K562 (cell line): ENCODE data around the gene GALNT5. TPM values are rescaled to one million over a fixed set of nuclear protein-coding genes. Genes with fewer than 3 reads are reported as not detected.

Source experiments
- ATAC-seq: fragments of 200-7000 bp; cut with Tn5 transposase; 3 replicates; pipeline ENCODE4 v1.9.1; 2020; ENCODE audit warnings: moderate library complexity
- BruUV-seq: library from RNA; stranded (reverse); fragments of 400-500 nt; replicated peaks from 2 replicates; lab custom pipeline; 2021; lab: Mats Ljungman, UMichigan
- CTCF ChIA-PET: fragments of 300-600 bp; formaldehyde crosslinking; extraction: SDS; loops from one replicate; lab custom pipeline; 2021; ENCODE audit warnings: low intra/inter-chr PET ratio; lab: Yijun Ruan, JAX
- POLR2A ChIA-PET: fragments of 300-600, 350-650 bp; sonication (Branson Sonifier 250); formaldehyde crosslinking; extraction: SDS; loops from one replicate; lab custom pipeline; 2021; ENCODE audit warnings: antibody characterized with exemption, inconsistent platforms; lab: Yijun Ruan, JAX
- DNase-seq, 4 experiments: peaks; one replicate each; pipeline versions ENCODE4 v3.0.0 to v3.0.0-alpha.2; 2011 to 2018; ENCODE audit warnings: low spot score in 3 of 4, mixed read lengths in 3 of 4; ENCODE audit errors: extremely low read depth in 1 of 4
- FAIRE-seq: peaks from 2 replicates; lab custom pipeline; 2011; peaks lifted over from hg19 to GRCh38; lab: Jason Lieb, UNC
- H2AFZ ChIP-seq: 2 replicates; pipeline ENCODE4 v1.6.0; 2011; ENCODE audit warnings: low read depth, low read length, control low read depth, inconsistent platforms
- H3K27ac ChIP-seq: fragments of 200-600 bp; 3 replicates; pipeline ENCODE4 v1.8.0; 2011; ENCODE audit warnings: low read depth, mild to moderate bottlenecking, control low read depth, inconsistent platforms, low read length, moderate library complexity, mixed read lengths; ENCODE audit errors: extremely low read depth
- H3K27me3 ChIP-seq, 2 experiments: fragments of 300-600 bp in 1 of 2; 2 replicates in 1 of 2; 3 replicates in 1 of 2; pipeline versions ENCODE4 v1.6.0 to v1.8.0; 2011; ENCODE audit warnings: inconsistent platforms in 2 of 2, low read length in 2 of 2, mild to moderate bottlenecking in 1 of 2, mixed read lengths in 1 of 2, moderate library complexity in 1 of 2; ENCODE audit not compliant: control insufficient read depth in 2 of 2, insufficient read depth in 2 of 2
- H3K36me3 ChIP-seq: fragments of 300-600 bp; 3 replicates; pipeline ENCODE4 v1.8.0; 2011; ENCODE audit warnings: mild to moderate bottlenecking, low read length, inconsistent platforms; ENCODE audit not compliant: control insufficient read depth, insufficient read depth
- H3K4me1 ChIP-seq, 2 experiments: fragments of 200-600 bp in 1 of 2; replicated peaks in 1 of 2; 2 replicates in 1 of 2; 3 replicates in 1 of 2; pipeline versions ENCODE4 v1.5.1 to v1.8.0; 2011; ENCODE audit warnings: inconsistent platforms in 2 of 2, low read length in 2 of 2, mild to moderate bottlenecking in 1 of 2, mixed read lengths in 1 of 2, moderate library complexity in 1 of 2; ENCODE audit not compliant: control insufficient read depth in 2 of 2, insufficient read depth in 2 of 2
- H3K4me2 ChIP-seq: 2 replicates; pipeline ENCODE4 v1.6.1; 2011; ENCODE audit warnings: low read length, control low read depth, inconsistent platforms, mixed read lengths; ENCODE audit not compliant: insufficient read depth
- H3K4me3 ChIP-seq: fragments of 200-600 bp; sonication (generic), shearing (Covaris generic); 2 replicates; pipeline ENCODE4 v1.5.1; 2016; ENCODE audit warnings: control low read depth, inconsistent platforms
- H3K79me2 ChIP-seq: fragments of 200-600 bp; 3 replicates; pipeline ENCODE4 v1.8.0; 2011; ENCODE audit warnings: low read length, inconsistent platforms; ENCODE audit not compliant: control insufficient read depth, insufficient read depth
- H3K9ac ChIP-seq, 2 experiments: 2 replicates each; pipeline versions ENCODE4 v1.6.0 to v1.6.1; 2011; ENCODE audit warnings: low read depth in 2 of 2, low read length in 2 of 2, control low read depth in 1 of 2, inconsistent platforms in 1 of 2, mild to moderate bottlenecking in 1 of 2, mixed read lengths in 1 of 2; ENCODE audit not compliant: insufficient read depth in 1 of 2
- H3K9me1 ChIP-seq: one replicate; pipeline ENCODE4 v1.6.0; 2011; ENCODE audit warnings: inconsistent platforms, mild to moderate bottlenecking, low read length, moderate library complexity; ENCODE audit not compliant: control insufficient read depth, insufficient read depth
- H3K9me3 ChIP-seq: replicated peaks from 2 replicates; pipeline ENCODE4 v1.5.1; 2011; ENCODE audit warnings: low read depth, low read length, inconsistent platforms; ENCODE audit not compliant: control insufficient read depth, insufficient read depth
- H4K20me1 ChIP-seq: replicated peaks from 2 replicates; pipeline ENCODE4 v1.6.1; 2011; ENCODE audit warnings: low read length, inconsistent platforms, mixed read lengths; ENCODE audit not compliant: control insufficient read depth, insufficient read depth
- ARID1B ChIP-seq: fragments of 450-650 bp; IDR thresholded peaks from 2 replicates; pipeline ENCODE4 v1.6.1; 2016; ENCODE audit warnings: antibody characterized with exemption, mild to moderate bottlenecking, inconsistent platforms
- BRCA1 ChIP-seq, 2 experiments: fragments of 450-650 bp in 1 of 2; sonication (generic) in 1 of 2; formaldehyde crosslinking in 1 of 2; IDR thresholded peaks; 2 replicates each; pipeline versions ENCODE4 v1.5.0 to v1.6.1; 2017 to 2020; ENCODE audit warnings: mild to moderate bottlenecking in 1 of 2, missing genetic modification reagents in 1 of 2
- CSDE1 ChIP-seq, 2 experiments: fragments of 450-650 bp; IDR thresholded peaks; 2 replicates each; pipeline ENCODE4 v1.6.1; 2016; ENCODE audit warnings: mild to moderate bottlenecking in 1 of 2
- HMG20A ChIP-seq: fragments of 450-650 bp; formaldehyde crosslinking; conservative IDR thresholded peaks from 2 replicates; pipeline ENCODE4 v1.4.0; 2020; ENCODE audit warnings: mild to moderate bottlenecking, mixed read lengths
- HOXB6 ChIP-seq: fragments of 250-450 bp; sonication (Bioruptor Pico); IDR thresholded peaks from 2 replicates; pipeline ENCODE4 v1.5.1; 2022; ENCODE audit warnings: mild to moderate bottlenecking, borderline replicate concordance
- KDM1A ChIP-seq, 2 experiments: fragments of 450-650 bp; IDR thresholded peaks; 2 replicates each; pipeline ENCODE4 v1.6.1; 2016; ENCODE audit warnings: mild to moderate bottlenecking in 2 of 2
- MCM7 ChIP-seq, 2 experiments: fragments of 450-650 bp; IDR thresholded peaks; 2 replicates each; pipeline ENCODE4 v1.6.1; 2016 to 2018
- MTA3 ChIP-seq: fragments of 450-650 bp; formaldehyde crosslinking; IDR thresholded peaks from 2 replicates; pipeline ENCODE4 v1.6.1; 2017; ENCODE audit warnings: mild to moderate bottlenecking, borderline replicate concordance
- NFIC ChIP-seq: fragments of 450-650 bp; IDR thresholded peaks from 2 replicates; pipeline ENCODE4 v1.6.1; 2017; ENCODE audit warnings: mild to moderate bottlenecking, inconsistent platforms
- NRF1 ChIP-seq, 2 experiments: fragments of 450-650 bp; IDR thresholded peaks in 1 of 2; conservative IDR thresholded peaks in 1 of 2; 2 replicates each; pipeline ENCODE4 v1.6.1; 2014; ENCODE audit warnings: mild to moderate bottlenecking in 2 of 2
- POLR3G ChIP-seq: IDR thresholded peaks from 2 replicates; pipeline ENCODE4 v1.6.1; 2011; ENCODE audit not compliant: insufficient read length, insufficient replicate concordance; ENCODE audit errors: extremely low read depth
- SOX6 ChIP-seq: fragments of 450-650 bp; IDR thresholded peaks from 2 replicates; pipeline ENCODE4 v1.6.1; 2014; ENCODE audit warnings: mild to moderate bottlenecking
- SRSF7 ChIP-seq: fragments of 200-400 bp; formaldehyde crosslinking; optimal IDR thresholded peaks from 2 replicates; pipeline ENCODE3; 2017; ENCODE audit warnings: mild to moderate bottlenecking, low read depth, low read length
- TAL1 ChIP-seq: fragments of 450-650 bp; IDR thresholded peaks from 2 replicates; pipeline ENCODE4 v1.6.1; 2016; ENCODE audit warnings: mild to moderate bottlenecking
- WGBS: fragments of 100-300 bp; shearing (Covaris generic); methylation state at CpG from one replicate; pipeline ENCODE4 v1.1.6; 2016; ENCODE audit warnings: low coverage, mixed read lengths; ENCODE audit not compliant: insufficient coverage; ENCODE audit errors: missing lambda C conversion rate; 5-methylcytosine and 5-hydroxymethylcytosine counted together
- in situ Hi-C: fragments of 300-500 bp; cut with MboI; formaldehyde crosslinking; loops from 4 replicates; pipeline ENCODE4 v1.15.0; 2018; ENCODE audit warnings: inconsistent platforms, mixed read lengths
- intact Hi-C: fragments of 100-400 bp; cut with micrococcal nuclease; formaldehyde crosslinking; loops from 2 replicates; pipeline ENCODE4 v1.14.2; 2022
- polyA plus RNA-seq, 8 experiments: library from polyadenylated mRNA; depleted of rRNA in 4 of 8; stranded (reverse) in 5 of 8; unstranded in 3 of 8; fragments of >200 nt; fragmentation: Nextera tagmentation in 2 of 8; fragmentation: Illumina TruSeq in 1 of 8; extraction: Ambion mirVana in 2 of 8; extraction: Trizol in 1 of 8; gene quantifications; 2 replicates each; pipeline versions ENCODE4 v1.2.1 to v1.2.3, GENCODE V29; 2011 to 2014; ENCODE audit warnings: inconsistent platforms in 1 of 8, missing spikeins in 1 of 8
- total RNA-seq, 7 experiments: library from RNA; depleted of rRNA in 6 of 7; stranded (reverse); fragments of >200 nt in 6 of 7; fragmentation: Illumina TruSeq in 2 of 7; extraction: Trizol in 2 of 7; gene quantifications; 2 replicates each; pipeline versions ENCODE4 v1.2.1 to v1.2.3, GENCODE V29; 2011 to 2021; ENCODE audit warnings: low replicate concordance in 1 of 7
- TF ChIP-seq, protein P1 (sequence below): sonication (generic); IDR thresholded peaks from 2 replicates; pipeline ENCODE4 v1.6.1; 2016
- TF ChIP-seq, protein P2 (sequence below): IDR thresholded peaks from 2 replicates; pipeline ENCODE4 v1.6.1; 2014; ENCODE audit warnings: antibody characterized with exemption
- TF ChIP-seq, protein P3 (sequence below): fragments of 250-450 bp; sonication (Bioruptor Pico); IDR thresholded peaks from 2 replicates; pipeline ENCODE4 v1.4.0; 2020; ENCODE audit warnings: mild to moderate bottlenecking

The GALNT5 gene
- total and polyA plus RNA-seq, 9 of the 15 experiments (the other 6 are each of a cell fraction or from before 2014, with no cell fraction given) = 21.6 to 73.0 (median 54.7) TPM

DNA sequence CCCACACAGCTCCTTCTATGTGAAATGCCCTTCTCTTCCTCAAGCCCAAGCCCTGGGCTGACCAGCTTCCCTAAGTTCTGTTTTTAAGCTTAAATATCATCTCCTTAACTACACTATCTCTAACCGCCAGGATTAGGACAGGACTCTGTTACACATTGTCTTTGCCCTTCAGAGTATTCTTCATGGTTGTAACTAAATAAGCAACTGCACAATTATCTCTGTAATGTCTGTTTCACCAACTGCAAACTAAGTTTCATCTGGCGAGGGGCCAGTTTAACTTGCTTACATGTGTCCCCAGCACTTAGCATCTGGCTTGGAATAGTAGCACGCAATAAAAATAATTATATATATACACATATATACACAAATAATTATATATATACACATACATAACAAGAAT is 69.2 kb downstream of the GALNT5 start:
- FAIRE-seq (no peak), DNase-seq (peak in 1 of 4 experiments; percentile 33)
- no peaks in the 10 kb centered on the region for H3K79me2 ChIP-seq
- H3K9me3 ChIP-seq = no peaks in the 10 kb centered on the region
- 27% methylated on average over 3 of the region's 3 CpGs for WGBS
- H3K9me1 ChIP-seq = no peaks in the 10 kb centered on the region
- no peaks in the 10 kb centered on the region for H3K27me3 ChIP-seq
- H3K9ac ChIP-seq = no peak overlapping the region
- H2AFZ ChIP-seq = no peak overlapping the region
- no peaks in the 10 kb centered on the region for H3K36me3 ChIP-seq
- peaks cover 0 to 22% of the 10 kb centered on the region in 2 experiments; a peak in 3 of 5 replicates for H3K4me1 ChIP-seq
- no TSS peak for BruUV-seq
- in situ Hi-C loops = loop anchor here (25.0 kb wide), 1 partner anchor 686 kb away; no protein-coding TSS in a partner anchor
- no peaks in the 10 kb centered on the region for H4K20me1 ChIP-seq
- POLR2A ChIA-PET = interaction anchor here (0.8 to 1.5 kb wide), 3 partner anchors 8 to 549 kb away, joined by 3 to 9 read pairs (median 3); partner anchors contain the start of gene ACVR1
- H3K27ac ChIP-seq = no peak overlapping the region
- peak; percentile 85 for TF ChIP-seq NFIC
- TF ChIP-seq TAL1 = peak; percentile 17; the same call in 1 of the 2 replicates
- 0 out of 2 replicates have a peak, but pooled peaks have one; percentile 31 for TF ChIP-seq ARID1B
- no peak for TF ChIP-seq CSDE1 (IDR thresholded peaks at IDR 0.05)
- TF ChIP-seq NRF1 (conservative IDR thresholded peaks at IDR 0.05 in 1 of 2, IDR thresholded peaks at IDR 0.05 in 1 of 2) = no peak
- no peak for TF ChIP-seq POLR3G
- TF ChIP-seq, protein P1, sequence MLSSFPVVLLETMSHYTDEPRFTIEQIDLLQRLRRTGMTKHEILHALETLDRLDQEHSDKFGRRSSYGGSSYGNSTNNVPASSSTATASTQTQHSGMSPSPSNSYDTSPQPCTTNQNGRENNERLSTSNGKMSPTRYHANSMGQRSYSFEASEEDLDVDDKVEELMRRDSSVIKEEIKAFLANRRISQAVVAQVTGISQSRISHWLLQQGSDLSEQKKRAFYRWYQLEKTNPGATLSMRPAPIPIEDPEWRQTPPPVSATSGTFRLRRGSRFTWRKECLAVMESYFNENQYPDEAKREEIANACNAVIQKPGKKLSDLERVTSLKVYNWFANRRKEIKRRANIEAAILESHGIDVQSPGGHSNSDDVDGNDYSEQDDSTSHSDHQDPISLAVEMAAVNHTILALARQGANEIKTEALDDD = 0 out of 2 replicates have a peak, but pooled peaks have one; percentile 50
- TF ChIP-seq SOX6 = peak; percentile 60; the same call in 1 of the 2 replicates
- no peak for TF ChIP-seq SRSF7
- TF ChIP-seq, protein P2, sequence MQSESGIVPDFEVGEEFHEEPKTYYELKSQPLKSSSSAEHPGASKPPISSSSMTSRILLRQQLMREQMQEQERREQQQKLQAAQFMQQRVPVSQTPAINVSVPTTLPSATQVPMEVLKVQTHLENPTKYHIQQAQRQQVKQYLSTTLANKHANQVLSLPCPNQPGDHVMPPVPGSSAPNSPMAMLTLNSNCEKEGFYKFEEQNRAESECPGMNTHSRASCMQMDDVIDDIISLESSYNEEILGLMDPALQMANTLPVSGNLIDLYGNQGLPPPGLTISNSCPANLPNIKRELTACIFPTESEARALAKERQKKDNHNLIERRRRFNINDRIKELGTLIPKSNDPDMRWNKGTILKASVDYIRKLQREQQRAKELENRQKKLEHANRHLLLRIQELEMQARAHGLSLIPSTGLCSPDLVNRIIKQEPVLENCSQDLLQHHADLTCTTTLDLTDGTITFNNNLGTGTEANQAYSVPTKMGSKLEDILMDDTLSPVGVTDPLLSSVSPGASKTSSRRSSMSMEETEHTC = no peak
- no peak for TF ChIP-seq MCM7 (IDR thresholded peaks at IDR 0.05)
- TF ChIP-seq HOXB6 (CRISPR knock-in tag) = no peak
- TF ChIP-seq HMG20A (CRISPR knock-in tag) = no peak
- TF ChIP-seq BRCA1 (IDR thresholded peaks at IDR 0.05) = no peak
- no peak for TF ChIP-seq BRCA1 (CRISPR knock-in tag; IDR thresholded peaks at IDR 0.05)
- no peak for TF ChIP-seq MTA3
- TF ChIP-seq, protein P3, sequence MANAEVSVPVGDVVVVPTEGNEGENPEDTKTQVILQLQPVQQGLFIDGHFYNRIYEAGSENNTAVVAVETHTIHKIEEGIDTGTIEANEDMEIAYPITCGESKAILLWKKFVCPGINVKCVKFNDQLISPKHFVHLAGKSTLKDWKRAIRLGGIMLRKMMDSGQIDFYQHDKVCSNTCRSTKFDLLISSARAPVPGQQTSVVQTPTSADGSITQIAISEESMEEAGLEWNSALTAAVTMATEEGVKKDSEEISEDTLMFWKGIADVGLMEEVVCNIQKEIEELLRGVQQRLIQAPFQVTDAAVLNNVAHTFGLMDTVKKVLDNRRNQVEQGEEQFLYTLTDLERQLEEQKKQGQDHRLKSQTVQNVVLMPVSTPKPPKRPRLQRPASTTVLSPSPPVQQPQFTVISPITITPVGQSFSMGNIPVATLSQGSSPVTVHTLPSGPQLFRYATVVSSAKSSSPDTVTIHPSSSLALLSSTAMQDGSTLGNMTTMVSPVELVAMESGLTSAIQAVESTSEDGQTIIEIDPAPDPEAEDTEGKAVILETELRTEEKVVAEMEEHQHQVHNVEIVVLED (CRISPR knock-in tag) = no peak
- TF ChIP-seq KDM1A (IDR thresholded peaks at IDR 0.05) = no peak
- TF ChIP-seq, all 486 proteins: peak for 5
- no peak for ATAC-seq
- CTCF ChIA-PET = interaction anchor here (1.0 kb wide), 1 partner anchor 127 kb away, joined by 6 read pairs; no protein-coding TSS in a partner anchor
- intact Hi-C loops = loop anchor here (2.0 to 5.0 kb wide), 3 partner anchors 126 to 166 kb away; no protein-coding TSS in a partner anchor
- H3K4me3 ChIP-seq = no peak overlapping the region
- H3K4me2 ChIP-seq = no peak overlapping the region
